Measurements from ENCODE around the gene FGD5.

FGD5 gene

DNA sequence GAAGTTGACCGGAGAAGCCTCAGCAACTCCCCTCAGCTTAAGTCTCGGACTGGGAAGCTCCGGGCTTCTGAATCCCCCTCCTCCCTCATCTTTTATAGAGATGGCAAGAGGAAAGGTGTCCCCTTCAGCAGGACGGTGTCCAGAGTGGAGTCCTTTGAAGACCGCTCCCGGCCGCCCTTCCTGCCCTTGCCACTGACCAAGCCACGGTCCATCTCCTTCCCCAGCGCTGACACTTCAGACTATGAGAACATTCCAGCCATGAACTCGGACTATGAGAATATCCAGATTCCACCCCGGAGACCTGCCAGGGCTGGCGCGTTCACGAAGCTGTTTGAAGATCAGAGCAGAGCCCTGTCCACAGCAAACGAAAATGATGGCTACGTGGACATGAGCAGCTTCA, 2.4 kb downstream of the FGD5 start:
- H3K4me1 ChIP-seq (ENCODE audit: insufficient read depth, low read length): no peaks in the 10 kb centered on the region
- no peaks in the 10 kb centered on the region for H3K79me2 ChIP-seq (ENCODE audit: insufficient read depth, low read length)
- no peak overlapping the region for H3K4me3 ChIP-seq (ENCODE audit: low read depth in 1 of 2, low read length in 2 of 2)
- H4K20me1 ChIP-seq (ENCODE audit: insufficient read depth, low read length): no peaks in the 10 kb centered on the region
- H2AFZ ChIP-seq (ENCODE audit: low read depth, low read length): no peak overlapping the region
- no peak for TF ChIP-seq EZH2 (IDR thresholded peaks at IDR 0.05; ENCODE audit: borderline replicate concordance, low read depth, low read length, severe bottlenecking)
- TF ChIP-seq, protein P1, sequence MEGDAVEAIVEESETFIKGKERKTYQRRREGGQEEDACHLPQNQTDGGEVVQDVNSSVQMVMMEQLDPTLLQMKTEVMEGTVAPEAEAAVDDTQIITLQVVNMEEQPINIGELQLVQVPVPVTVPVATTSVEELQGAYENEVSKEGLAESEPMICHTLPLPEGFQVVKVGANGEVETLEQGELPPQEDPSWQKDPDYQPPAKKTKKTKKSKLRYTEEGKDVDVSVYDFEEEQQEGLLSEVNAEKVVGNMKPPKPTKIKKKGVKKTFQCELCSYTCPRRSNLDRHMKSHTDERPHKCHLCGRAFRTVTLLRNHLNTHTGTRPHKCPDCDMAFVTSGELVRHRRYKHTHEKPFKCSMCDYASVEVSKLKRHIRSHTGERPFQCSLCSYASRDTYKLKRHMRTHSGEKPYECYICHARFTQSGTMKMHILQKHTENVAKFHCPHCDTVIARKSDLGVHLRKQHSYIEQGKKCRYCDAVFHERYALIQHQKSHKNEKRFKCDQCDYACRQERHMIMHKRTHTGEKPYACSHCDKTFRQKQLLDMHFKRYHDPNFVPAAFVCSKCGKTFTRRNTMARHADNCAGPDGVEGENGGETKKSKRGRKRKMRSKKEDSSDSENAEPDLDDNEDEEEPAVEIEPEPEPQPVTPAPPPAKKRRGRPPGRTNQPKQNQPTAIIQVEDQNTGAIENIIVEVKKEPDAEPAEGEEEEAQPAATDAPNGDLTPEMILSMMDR (IDR thresholded peaks at IDR 0.05; ENCODE audit: borderline replicate concordance, extremely low read depth, low read length, poor library complexity, severe bottlenecking): no peak
- H3K36me3 ChIP-seq (ENCODE audit: insufficient read depth, low read length): no peaks in the 10 kb centered on the region
- no peak overlapping the region for H3K9ac ChIP-seq (ENCODE audit: low read depth, low read length)
- H3K4me2 ChIP-seq (ENCODE audit: insufficient read depth, low read length): no peak overlapping the region
- ATAC-seq (ENCODE audit: insufficient read depth, low read depth) (no peak), DNase-seq (no peak)
- H3K27ac ChIP-seq (ENCODE audit: low read length): no peak overlapping the region
- no peaks in the 10 kb centered on the region for H3K9me3 ChIP-seq (ENCODE audit: insufficient read depth, low read length, severe bottlenecking)
- no peaks in the 10 kb centered on the region for H3K27me3 ChIP-seq (ENCODE audit: insufficient read depth, low read length, poor library complexity)

DNA sequence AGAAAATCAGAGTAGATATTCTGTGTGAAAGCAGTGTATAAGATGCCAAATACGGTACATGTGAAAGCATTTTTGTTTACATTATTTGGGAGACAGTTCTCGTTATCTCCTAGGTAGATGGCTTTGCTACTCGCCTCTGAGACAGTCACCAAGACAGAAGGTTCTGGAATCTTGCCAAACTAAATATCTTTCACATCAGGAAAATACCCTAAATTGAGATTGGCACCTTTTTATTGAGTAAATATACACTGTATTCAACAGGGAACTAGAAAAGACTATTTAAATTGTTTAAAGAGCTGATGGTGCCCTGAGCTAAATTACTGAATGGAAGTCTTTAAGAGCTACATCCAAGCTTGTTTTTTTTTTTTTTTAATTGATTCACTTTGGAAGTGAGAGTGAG, 3.4 kb downstream of the FGD5 start:
- Histone ChIP-seq H4K20me1 (ENCODE audit: insufficient read depth, low read length) (no peaks in the 10 kb centered on the region), H3K4me2 (ENCODE audit: insufficient read depth, low read length) (no peak overlapping the region), H3K27me3 (ENCODE audit: insufficient read depth, low read length, poor library complexity) (no peaks in the 10 kb centered on the region), H3K9me3 (ENCODE audit: insufficient read depth, low read length, severe bottlenecking) (no peaks in the 10 kb centered on the region), H3K9ac (ENCODE audit: low read depth, low read length) (no peak overlapping the region), H3K36me3 (ENCODE audit: insufficient read depth, low read length) (no peaks in the 10 kb centered on the region), H3K79me2 (ENCODE audit: insufficient read depth, low read length) (no peaks in the 10 kb centered on the region), H3K4me3 (ENCODE audit: low read depth in 1 of 2, low read length in 2 of 2) (no peak overlapping the region), H3K27ac (ENCODE audit: low read length) (no peak overlapping the region), H3K4me1 (ENCODE audit: insufficient read depth, low read length) (no peaks in the 10 kb centered on the region), H2AFZ (ENCODE audit: low read depth, low read length) (no peak overlapping the region)
- ATAC-seq (ENCODE audit: insufficient read depth, low read depth) (no peak), DNase-seq (no peak)
- no peak for TF ChIP-seq EZH2 (IDR thresholded peaks at IDR 0.05; ENCODE audit: borderline replicate concordance, low read depth, low read length, severe bottlenecking)
- TF ChIP-seq, protein P1 (IDR thresholded peaks at IDR 0.05; ENCODE audit: borderline replicate concordance, extremely low read depth, low read length, poor library complexity, severe bottlenecking): no peak

DNA sequence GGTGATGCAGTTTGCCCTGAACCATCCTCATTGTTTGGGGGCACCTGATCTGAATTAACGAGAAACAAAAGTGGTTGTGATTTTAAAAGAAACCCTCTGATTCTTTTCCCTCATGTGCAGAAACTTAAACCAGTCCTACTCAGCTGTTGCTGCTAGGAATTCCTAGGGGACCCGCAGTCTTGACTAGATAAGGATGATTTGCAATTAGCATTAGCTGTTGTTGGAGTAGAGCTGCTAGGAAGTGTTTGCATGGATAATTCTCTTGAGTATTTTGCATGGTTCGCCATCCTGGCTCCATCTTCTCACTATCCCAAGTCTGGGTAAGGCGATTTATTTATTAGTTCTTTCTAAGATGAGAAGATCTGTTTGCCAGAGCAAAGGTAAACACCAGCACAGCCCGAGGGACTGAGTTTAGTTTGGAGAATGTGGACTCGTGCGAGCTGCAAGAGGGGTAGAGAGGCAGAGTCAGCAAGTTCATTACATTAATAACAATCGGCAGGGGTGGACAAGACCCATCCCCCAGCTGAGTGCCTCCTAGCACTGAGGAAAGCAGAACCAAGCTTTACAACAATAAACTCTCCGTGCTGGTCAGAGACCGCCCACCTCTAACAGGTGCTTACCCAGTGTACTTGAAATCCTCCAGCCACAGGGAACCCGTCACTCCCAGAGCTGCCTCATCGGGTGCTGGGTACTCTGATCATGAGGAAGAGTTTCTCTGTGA, 4.1 kb downstream of the FGD5 start:
- no peak overlapping the region for H3K4me2 ChIP-seq (ENCODE audit: insufficient read depth, low read length)
- no peak; the same call in 2 of the 3 replicates for ATAC-seq (ENCODE audit: insufficient read depth, low read depth)
- H3K79me2 ChIP-seq (ENCODE audit: insufficient read depth, low read length): no peaks in the 10 kb centered on the region
- H3K36me3 ChIP-seq (ENCODE audit: insufficient read depth, low read length): no peaks in the 10 kb centered on the region
- DNase-seq: no peak
- no peak overlapping the region for H3K4me3 ChIP-seq (ENCODE audit: low read depth in 1 of 2, low read length in 2 of 2)
- H3K27ac ChIP-seq (ENCODE audit: low read length): no peak overlapping the region
- no peaks in the 10 kb centered on the region for H4K20me1 ChIP-seq (ENCODE audit: insufficient read depth, low read length)
- no peaks in the 10 kb centered on the region for H3K9me3 ChIP-seq (ENCODE audit: insufficient read depth, low read length, severe bottlenecking)
- no peak overlapping the region for H2AFZ ChIP-seq (ENCODE audit: low read depth, low read length)
- H3K9ac ChIP-seq (ENCODE audit: low read depth, low read length): no peak overlapping the region
- no peaks in the 10 kb centered on the region for H3K27me3 ChIP-seq (ENCODE audit: insufficient read depth, low read length, poor library complexity)
- no peaks in the 10 kb centered on the region for H3K4me1 ChIP-seq (ENCODE audit: insufficient read depth, low read length)
- TF ChIP-seq, protein P1 (IDR thresholded peaks at IDR 0.05; ENCODE audit: borderline replicate concordance, extremely low read depth, low read length, poor library complexity, severe bottlenecking): no peak
- no peak for TF ChIP-seq EZH2 (IDR thresholded peaks at IDR 0.05; ENCODE audit: borderline replicate concordance, low read depth, low read length, severe bottlenecking)

Data from DND-41 (cell line).